Thymus (tissue), 11 donors: ENCODE data around the gene SMARCAL1. TPM values are rescaled to one million over a fixed set of nuclear protein-coding genes. Genes with fewer than 3 reads are reported as not detected.

Experiments
- DNase-seq, 9 donors: peaks; one replicate each; pipeline ENCODE4 v3.0.0-alpha.2; 2013; ENCODE audit warnings: low spot score in 9 of 9, low read depth in 6 of 9, missing footprints in 1 of 9
- H3K27ac ChIP-seq, 2 donors: one replicate each; pipeline ENCODE4 v1.5.1; 2013; ENCODE audit warnings: control low read depth in 1 of 2, low read depth in 1 of 2, low read length in 1 of 2, mild to moderate bottlenecking in 1 of 2, moderate library complexity in 1 of 2
- H3K27me3 ChIP-seq, 2 donors: one replicate each; pipeline ENCODE4 v1.5.1; 2013; ENCODE audit warnings: low read length in 1 of 2; ENCODE audit not compliant: control insufficient read depth in 2 of 2, insufficient read depth in 1 of 2
- H3K36me3 ChIP-seq, 2 donors: one replicate each; pipeline ENCODE4 v1.5.1; 2013; ENCODE audit warnings: low read length in 1 of 2, mild to moderate bottlenecking in 1 of 2, moderate library complexity in 1 of 2; ENCODE audit not compliant: control insufficient read depth in 2 of 2, insufficient read depth in 2 of 2
- H3K4me1 ChIP-seq, 2 donors: one replicate each; pipeline ENCODE4 v1.5.1; 2013; ENCODE audit warnings: low read length in 2 of 2; ENCODE audit not compliant: control insufficient read depth in 2 of 2, insufficient read depth in 2 of 2
- H3K4me3 ChIP-seq, 2 donors: one replicate each; pipeline ENCODE4 v1.5.1; 2013; ENCODE audit warnings: low read length in 2 of 2, control low read depth in 1 of 2, mild to moderate bottlenecking in 1 of 2
- H3K9me3 ChIP-seq, 2 donors: one replicate each; pipeline ENCODE4 v1.5.1; 2013; ENCODE audit warnings: low read length in 1 of 2, mild to moderate bottlenecking in 1 of 2; ENCODE audit not compliant: control insufficient read depth in 2 of 2, insufficient read depth in 1 of 2
- WGBS: extraction: QIAGEN DNeasy Blood & Tissue Kit; methylation state at CpG from one replicate; pipeline ENCODE4 v1.1.7; 2013; 5-methylcytosine and 5-hydroxymethylcytosine counted together
- polyA plus RNA-seq: library from polyadenylated mRNA; stranded (reverse); fragments of 200-250 nt; gene quantifications from one replicate; pipeline ENCODE4 v1.2.3, GENCODE V29; 2013
- total RNA-seq: library from RNA; stranded (reverse); fragments of 120-200 nt; gene quantifications from one replicate; pipeline ENCODE4 v1.2.4, GENCODE V29; 2013
- donor health status: healthy.

Gene SMARCAL1
- total and polyA plus RNA-seq, 2 donors = 8.5 to 13.8 TPM

DNA sequence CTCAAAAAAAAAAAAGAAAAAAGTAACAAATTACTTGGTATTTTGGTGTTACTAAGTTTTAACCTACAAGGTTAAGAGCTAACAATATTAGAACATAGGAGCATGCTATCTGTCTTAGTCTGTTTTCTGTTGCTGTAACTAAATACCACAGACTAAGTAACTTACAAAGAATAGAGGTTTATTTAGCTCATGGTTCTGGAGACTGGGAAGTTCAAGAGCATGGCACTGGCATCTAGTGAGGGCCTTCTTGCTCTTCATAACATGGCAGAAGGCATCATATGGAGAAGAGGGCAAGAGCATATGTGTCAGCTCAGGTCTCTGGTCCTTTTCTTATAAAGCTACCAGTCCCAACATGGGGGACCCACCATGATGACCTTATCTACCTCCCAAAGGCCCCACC lies 36.5 kb downstream of the SMARCAL1 start:
- Histone ChIP-seq H3K27ac (no peak overlapping the region), H3K9me3 (no peaks in the 10 kb centered on the region), H3K27me3 (no peaks in the 10 kb centered on the region), H3K4me1 (no peaks in the 10 kb centered on the region), H3K4me3 (no peak overlapping the region), H3K36me3 (peaks cover 37 to 74% of the 10 kb centered on the region in 2 donors)
- no peak for DNase-seq

DNA sequence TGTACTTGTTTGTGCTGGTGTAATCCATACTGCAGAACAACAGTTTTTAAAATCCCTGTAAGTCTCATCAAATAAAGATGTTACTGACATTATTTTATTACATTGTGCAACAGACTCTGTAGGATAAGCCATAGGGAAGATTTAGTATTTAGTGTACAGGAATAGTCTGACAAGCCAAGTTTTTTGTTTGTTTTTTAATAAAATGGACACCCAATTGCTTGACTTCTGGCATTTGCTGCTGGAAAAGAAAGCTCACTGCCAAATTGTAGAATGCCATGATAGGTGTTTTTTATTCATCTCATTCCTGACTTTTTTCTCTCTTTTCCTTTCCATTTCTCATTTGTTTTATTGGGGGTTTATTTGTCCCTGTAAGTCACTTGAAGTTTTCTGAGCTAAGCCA lies 38.1 kb downstream of the SMARCAL1 start:
- H3K36me3 ChIP-seq = peaks cover 42 to 83% of the 10 kb centered on the region in 2 donors

DNA sequence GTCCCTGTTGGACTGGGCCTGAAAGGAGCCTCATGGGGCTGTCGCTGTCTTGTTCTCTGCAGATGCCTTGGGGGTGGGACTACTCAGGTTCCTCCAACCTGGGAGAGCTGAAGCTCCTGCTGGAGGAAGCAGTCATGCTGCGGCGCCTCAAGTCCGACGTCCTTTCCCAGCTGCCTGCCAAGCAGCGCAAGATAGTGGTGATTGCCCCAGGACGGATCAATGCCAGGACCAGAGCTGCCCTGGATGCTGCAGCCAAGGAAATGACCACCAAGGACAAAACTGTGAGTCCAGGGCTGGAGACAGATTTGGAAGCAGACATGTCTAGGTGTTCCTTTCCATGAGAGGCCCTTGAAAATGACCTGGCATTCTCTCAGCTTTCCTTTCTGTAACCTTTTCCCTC lies 38.5 kb downstream of the SMARCAL1 start:
- H3K27me3 ChIP-seq = no peaks in the 10 kb centered on the region
- WGBS = 97% methylated on average over 7 of the region's 7 CpGs
- H3K4me3 ChIP-seq = no peak overlapping the region

More for the DNA sequence above, 38.1 kb downstream of the SMARCAL1 start:
- H3K4me1 ChIP-seq = no peaks in the 10 kb centered on the region
- H3K9me3 ChIP-seq = peaks cover 0 to 2% of the 10 kb centered on the region in 2 donors
- no peak overlapping the region for H3K4me3 ChIP-seq
- no peak for DNase-seq
- no peak overlapping the region for H3K27ac ChIP-seq
- H3K27me3 ChIP-seq = no peaks in the 10 kb centered on the region

DNA sequence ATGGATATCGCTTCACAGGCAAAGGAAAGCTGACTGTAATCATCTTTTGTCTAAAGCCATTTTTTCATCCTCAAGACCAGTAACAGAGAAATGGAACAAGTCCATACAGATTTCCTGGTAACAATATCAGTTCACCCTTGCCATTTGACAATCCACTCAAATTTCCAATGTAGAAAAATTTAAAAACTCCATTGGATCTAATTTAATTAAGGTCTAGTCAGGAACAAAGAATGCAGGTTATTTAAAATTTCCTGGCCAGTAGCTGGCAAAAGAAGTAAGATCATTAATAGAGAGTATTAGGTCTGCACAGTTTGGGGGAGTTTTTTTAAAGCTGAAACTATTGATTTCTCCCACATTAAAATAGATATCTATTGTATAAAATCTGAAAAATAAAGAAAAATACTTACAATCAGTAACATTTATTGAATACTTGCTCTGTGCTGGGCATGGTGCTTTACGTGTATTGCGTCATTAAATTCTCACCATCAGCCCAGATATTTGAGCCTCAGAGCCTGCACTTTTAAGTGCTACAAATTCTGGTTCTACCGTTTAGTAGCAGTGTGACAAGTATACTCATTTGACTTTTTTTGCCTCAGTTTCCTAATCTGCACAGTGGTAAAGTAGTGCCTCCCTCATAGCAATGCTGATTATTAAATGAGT lies 41.8 kb downstream of the SMARCAL1 start:
- no peak overlapping the region for H3K4me3 ChIP-seq
- peaks cover 26 to 51% of the 10 kb centered on the region in 2 donors for H3K36me3 ChIP-seq
- no peaks in the 10 kb centered on the region for H3K27me3 ChIP-seq
- 97% methylated on average over 4 of the region's 4 CpGs for WGBS
- H3K27ac ChIP-seq = no peak overlapping the region
- no peaks in the 10 kb centered on the region for H3K4me1 ChIP-seq
- H3K9me3 ChIP-seq = peaks cover 0 to 4% of the 10 kb centered on the region in 2 donors
- no peak for DNase-seq

More for the DNA sequence above, 38.5 kb downstream of the SMARCAL1 start:
- Histone ChIP-seq H3K9me3 (peaks cover 0 to 4% of the 10 kb centered on the region in 2 donors), H3K27ac (no peak overlapping the region), H3K36me3 (peaks cover 44 to 81% of the 10 kb centered on the region in 2 donors), H3K4me1 (no peaks in the 10 kb centered on the region)
- no peak for DNase-seq

GRCh38 chr2:216463148-216463547 lies 50.9 kb downstream of the SMARCAL1 start:
- H3K9me3 ChIP-seq = no peaks in the 10 kb centered on the region
- peaks cover 0 to 9% of the 10 kb centered on the region in 2 donors for H3K36me3 ChIP-seq
- no peak overlapping the region for H3K4me3 ChIP-seq
- no peak overlapping the region for H3K27ac ChIP-seq
- H3K27me3 ChIP-seq = no peaks in the 10 kb centered on the region
- H3K4me1 ChIP-seq = no peaks in the 10 kb centered on the region
- 97% methylated on average over 2 of the region's 2 CpGs for WGBS
- no peak for DNase-seq

DNA sequence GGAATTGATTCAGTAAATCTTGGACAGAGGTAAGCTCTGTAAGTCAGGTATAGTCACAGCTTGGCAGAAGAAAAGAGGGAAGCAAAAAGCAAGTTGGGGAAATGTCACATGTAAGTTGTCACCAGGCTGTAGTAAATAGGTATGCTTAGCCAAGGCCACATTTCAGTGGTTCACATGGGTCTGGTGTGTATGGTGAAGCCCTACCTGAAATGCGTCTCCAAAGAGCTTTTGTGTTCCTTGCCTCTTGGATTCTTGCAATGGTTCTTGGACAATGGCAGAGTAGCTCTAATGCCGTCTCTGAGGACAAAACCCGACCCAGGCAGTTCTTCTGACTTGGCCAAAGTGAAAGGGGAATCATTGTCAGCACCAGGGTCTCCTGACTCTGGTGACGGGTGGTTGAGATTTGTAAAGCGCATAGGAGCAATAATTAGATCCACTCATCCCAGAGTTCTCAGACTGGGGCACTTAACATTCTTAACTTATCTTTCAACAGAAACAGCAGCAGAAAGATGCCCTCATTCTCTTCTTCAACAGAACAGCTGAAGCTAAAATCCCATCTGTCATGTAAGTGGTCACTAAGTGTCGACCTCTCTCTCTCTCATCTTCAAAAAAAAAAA lies 51.9 kb downstream of the SMARCAL1 start:
- DNase-seq = no peak
- H3K4me3 ChIP-seq = no peak overlapping the region
- H3K9me3 ChIP-seq = no peaks in the 10 kb centered on the region
- no peaks in the 10 kb centered on the region for H3K27me3 ChIP-seq
- peaks cover 0 to 9% of the 10 kb centered on the region in 2 donors for H3K36me3 ChIP-seq
- H3K27ac ChIP-seq = no peak overlapping the region
- 98% methylated on average over 6 of the region's 6 CpGs for WGBS
- no peaks in the 10 kb centered on the region for H3K4me1 ChIP-seq

DNA sequence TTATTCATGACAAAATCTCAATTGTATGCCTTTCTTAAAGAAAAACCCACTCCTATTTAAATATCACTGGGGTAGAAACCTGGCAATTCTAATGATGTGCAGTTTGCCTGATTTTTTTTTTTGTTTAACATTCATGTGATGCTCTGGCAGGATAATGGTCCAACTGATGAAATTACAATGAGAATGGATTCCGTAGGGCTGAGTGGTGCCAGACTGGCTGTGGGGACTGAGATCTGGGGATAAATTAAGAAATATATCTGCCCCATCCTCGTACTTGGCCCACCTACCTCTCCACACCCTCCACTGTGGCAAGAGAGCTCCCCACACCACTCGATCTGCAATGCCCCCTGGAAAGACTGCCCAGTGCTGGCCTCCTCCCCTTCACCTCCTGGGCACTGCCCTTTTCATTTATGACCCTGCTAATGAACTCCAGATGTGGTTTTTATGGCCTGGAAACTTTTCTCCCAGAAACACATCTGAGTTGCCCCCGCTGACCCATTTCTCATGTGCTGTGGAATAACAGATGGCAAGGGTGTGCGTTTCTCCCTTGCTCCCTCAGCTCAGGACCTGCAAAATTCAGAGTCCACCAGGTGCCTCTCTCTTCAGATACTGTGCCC lies 53.4 kb downstream of the SMARCAL1 start:
- DNase-seq = no peak
- Histone ChIP-seq H3K4me3 (no peak overlapping the region), H3K27ac (no peak overlapping the region), H3K36me3 (peaks cover 0 to 9% of the 10 kb centered on the region in 2 donors), H3K4me1 (no peaks in the 10 kb centered on the region), H3K27me3 (no peaks in the 10 kb centered on the region), H3K9me3 (no peaks in the 10 kb centered on the region)
- WGBS = 98% methylated on average over 5 of the region's 5 CpGs

DNA sequence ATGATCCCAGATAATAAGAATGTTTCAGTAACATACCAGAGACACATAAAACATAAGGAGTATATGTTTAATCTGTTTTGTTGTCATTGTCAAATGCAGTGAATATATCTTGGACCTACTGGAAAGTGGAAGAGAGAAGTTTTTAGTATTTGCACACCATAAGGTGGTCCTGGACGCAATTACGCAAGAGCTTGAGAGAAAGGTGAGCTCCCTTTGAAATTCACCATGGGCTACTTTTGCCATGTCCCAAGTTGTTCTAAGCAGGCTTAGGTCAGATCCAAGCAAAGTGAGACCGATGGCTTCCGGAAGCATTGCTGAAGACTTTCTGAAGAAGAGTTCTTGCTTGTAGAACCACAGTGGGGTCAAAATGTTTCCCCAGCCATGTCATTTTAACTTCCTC lies 55.6 kb downstream of the SMARCAL1 start:
- no peak overlapping the region for H3K27ac ChIP-seq
- 98% methylated on average over 4 of the region's 4 CpGs for WGBS
- no peaks in the 10 kb centered on the region for H3K27me3 ChIP-seq
- no peaks in the 10 kb centered on the region for H3K9me3 ChIP-seq
- H3K36me3 ChIP-seq = peaks cover 0 to 16% of the 10 kb centered on the region in 2 donors
- no peaks in the 10 kb centered on the region for H3K4me1 ChIP-seq
- H3K4me3 ChIP-seq = no peak overlapping the region
- DNase-seq = no peak

GRCh38 chr2:216469661-216470060 lies 57.4 kb downstream of the SMARCAL1 start:
- H3K27ac ChIP-seq = no peak overlapping the region
- no peak for DNase-seq
- no peaks in the 10 kb centered on the region for H3K4me1 ChIP-seq
- H3K4me3 ChIP-seq = no peak overlapping the region
- H3K9me3 ChIP-seq = no peaks in the 10 kb centered on the region
- no peaks in the 10 kb centered on the region for H3K27me3 ChIP-seq
- peaks cover 0 to 14% of the 10 kb centered on the region in 2 donors for H3K36me3 ChIP-seq
